Fibroblast of pulmonary artery (primary cell): ENCODE data around the gene KIF26B.

Experiments
- DNase-seq: peaks from one replicate; pipeline ENCODE4 v3.0.0-alpha.2; 2010; ENCODE audit warnings: low read depth
- H3K4me3 ChIP-seq: replicated peaks from 2 replicates; pipeline ENCODE4 v1.5.1; 2011; ENCODE audit warnings: low read depth, mild to moderate bottlenecking, control low read depth, low read length, moderate library complexity
- CTCF ChIP-seq: IDR thresholded peaks from 2 replicates; pipeline ENCODE4 v1.5.1; 2011; ENCODE audit warnings: mild to moderate bottlenecking, control low read depth, low read length, inconsistent platforms; ENCODE audit errors: missing control alignments

KIF26B gene

GRCh38 chr1:245512181-245512888, 357.6 kb downstream of the KIF26B start:
- TF ChIP-seq CTCF, result no peak
- DNase-seq, result no peak
- H3K4me3 ChIP-seq, result no peak overlapping the region

GRCh38 chr1:245512980-245513578, 358.3 kb downstream of the KIF26B start:
- no peak overlapping the region for H3K4me3 ChIP-seq
- peak; percentile 14 for DNase-seq

GRCh38 chr1:245516284-245516759, 361.5 kb downstream of the KIF26B start:
- H3K4me3 ChIP-seq, result no peak overlapping the region
- peak; percentile 12 for DNase-seq
- no peak for TF ChIP-seq CTCF

More at GRCh38 chr1:245512980-245513578, 358.3 kb downstream of the KIF26B start:
- peak; percentile 13 for TF ChIP-seq CTCF

- no peak for DNase-seq
- TF ChIP-seq CTCF, result no peak
- no peak overlapping the region for H3K4me3 ChIP-seq
Observed at GRCh38 chr1:245520611-245521010, 365.8 kb downstream of the KIF26B start.

GRCh38 chr1:245526141-245526540, 371.4 kb downstream of the KIF26B start:
- TF ChIP-seq CTCF, result no peak
- no peak for DNase-seq
- H3K4me3 ChIP-seq, result no peak overlapping the region

- no peak overlapping the region for H3K4me3 ChIP-seq
- TF ChIP-seq CTCF, result no peak
- no peak for DNase-seq
Observed at GRCh38 chr1:245528258-245528635, 373.5 kb downstream of the KIF26B start.
